ENCODE data around the gene FAM107B.
"Not testable (repeated sequence)": the region's sequence is repeated elsewhere in the genome, so short reads cannot be mapped to it uniquely, and the experiment has no call there.

Gene FAM107B

GRCh38 chr10:14774797-14775196, at the start of gene FAM107B:
Gene FAM107B (minus strand): TSS chr10:14774897. CDS start chr10:14774663, 234 bp downstream.
- no peak for DNase-seq

DNA sequence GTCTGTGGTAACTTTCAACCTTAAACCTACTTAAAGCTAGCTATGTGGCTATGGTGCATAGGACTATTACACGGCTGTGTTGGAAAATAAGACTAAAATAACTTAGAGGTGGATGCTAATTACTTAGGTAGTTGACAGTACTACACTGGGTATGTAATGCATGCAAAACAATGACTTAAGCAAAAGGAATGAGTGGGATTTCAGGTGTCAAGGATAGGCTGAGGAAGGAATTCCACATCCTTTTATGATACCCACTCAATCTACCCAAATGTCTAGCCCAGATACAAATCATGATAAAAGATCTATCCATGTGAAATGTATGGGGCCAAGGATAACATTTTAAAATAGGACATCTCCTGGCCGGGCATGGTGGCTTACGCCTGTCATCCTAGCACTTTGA, 49.3 kb upstream of the FAM107B start:
- DNase-seq = no peak

- DNase-seq = no peak
Measured at GRCh38 chr10:14822879-14823755, 48.4 kb upstream of the FAM107B start.

DNA sequence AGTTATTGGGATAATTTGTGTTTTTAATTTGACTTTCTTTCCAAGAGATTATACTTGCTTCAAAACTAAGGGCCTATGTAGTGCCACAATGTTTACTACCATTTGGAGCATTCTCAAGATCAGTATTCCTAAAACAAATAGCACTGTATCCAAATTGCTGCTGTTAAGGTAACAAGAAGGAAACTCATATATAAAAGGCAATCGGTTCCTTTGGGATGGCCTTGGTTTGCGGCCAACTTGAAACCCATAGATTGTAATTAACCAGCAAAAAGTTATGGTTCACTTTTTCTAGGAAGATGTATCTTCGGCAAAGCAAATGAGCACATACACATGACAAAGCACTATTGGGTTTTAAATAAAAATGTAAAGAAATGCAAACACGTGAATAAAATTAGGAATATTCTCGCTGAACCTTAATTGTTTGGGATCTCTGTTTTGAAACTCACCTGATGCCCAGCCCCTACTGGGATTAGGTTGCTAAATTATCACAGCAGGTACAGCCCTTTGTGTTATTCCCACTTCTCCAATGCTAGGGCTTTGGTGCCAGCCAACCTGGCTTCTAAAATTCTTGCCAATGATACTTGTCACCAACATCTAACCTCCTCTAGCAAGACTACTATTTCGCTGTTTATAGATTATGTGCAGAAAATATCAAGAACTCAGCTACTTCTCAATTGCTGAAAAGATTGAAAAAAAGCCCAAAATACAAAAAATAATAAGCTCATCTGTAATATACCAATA, 47.1 kb upstream of the FAM107B start:
- no peak for DNase-seq

DNA sequence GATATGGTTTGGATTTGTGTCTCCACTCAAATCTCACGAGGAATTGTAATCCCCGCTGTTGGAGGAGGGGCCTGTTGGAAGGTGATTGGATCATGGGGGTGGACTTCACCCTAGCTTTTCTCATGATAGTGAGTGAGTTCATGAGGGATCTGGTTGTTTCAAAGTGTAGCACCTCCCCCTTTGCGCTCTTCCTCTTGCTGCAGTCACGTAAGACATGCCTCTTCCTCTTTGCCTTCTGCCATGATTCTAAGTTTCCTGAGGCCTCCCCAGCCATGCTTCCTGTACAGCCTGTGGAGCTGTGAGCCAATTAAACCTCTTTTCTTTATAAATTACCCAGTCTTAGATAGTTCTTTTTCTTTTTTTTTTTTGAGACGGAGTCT, 46.1 kb upstream of the FAM107B start:
- no peak for DNase-seq

DNA sequence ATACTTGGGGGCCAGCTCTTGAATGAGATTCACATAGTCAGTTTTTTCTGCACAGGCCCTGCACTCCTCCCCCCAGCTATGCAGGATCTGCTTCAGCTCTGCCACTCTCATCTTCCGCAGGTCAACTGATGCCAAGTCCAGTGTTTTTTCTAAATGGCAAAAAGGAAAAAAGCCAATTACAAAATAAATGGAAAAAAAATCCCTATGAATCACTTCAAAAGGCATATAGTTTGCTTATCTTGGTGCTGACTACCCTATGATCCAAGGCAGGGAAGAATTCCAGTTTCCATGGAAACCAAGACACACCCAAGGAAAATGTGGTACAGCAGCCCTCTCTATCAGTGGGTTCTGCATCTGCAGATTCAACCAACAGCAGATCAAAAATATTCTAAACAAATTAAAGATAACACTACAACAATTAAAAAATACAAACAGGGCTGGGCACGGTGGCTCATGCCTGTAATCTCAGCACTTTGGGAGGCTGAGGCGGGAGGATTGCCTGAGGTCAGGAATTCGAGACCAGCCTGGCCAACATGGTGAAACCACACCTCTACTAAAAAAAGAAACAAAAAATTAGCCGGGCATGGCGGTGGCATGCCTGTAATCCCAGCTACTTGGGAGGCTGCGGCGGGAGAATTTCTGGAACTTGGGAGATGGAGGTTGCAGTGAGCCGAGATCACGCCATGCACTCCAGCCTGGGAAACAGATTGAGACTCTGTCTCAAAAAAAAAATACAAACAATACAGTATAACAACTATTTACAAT, 45.5 kb upstream of the FAM107B start:
- DNase-seq = no peak

DNA sequence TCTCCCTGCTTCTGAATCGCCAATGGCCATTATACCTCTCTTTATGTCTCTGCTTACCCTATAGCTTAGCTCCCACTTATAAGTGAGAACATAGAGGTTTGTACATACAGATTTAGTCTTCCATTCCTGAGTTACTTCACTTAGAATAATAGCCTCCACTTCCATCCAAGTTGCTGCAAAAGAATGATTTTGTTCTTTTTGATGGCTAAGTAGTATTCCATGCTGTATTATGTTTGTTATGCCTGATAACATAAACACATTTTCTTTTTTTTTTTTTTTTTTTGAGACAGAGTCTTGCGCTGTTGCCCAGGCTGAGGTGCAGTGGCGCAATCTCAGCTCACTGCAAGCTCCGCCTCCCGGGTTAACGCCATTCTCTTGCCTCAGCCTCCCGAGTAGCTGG, 42.0 kb upstream of the FAM107B start:
- not testable (repeated sequence) for DNase-seq

- DNase-seq = no peak
Measured at GRCh38 chr10:14815681-14816080, 41.0 kb upstream of the FAM107B start.

- DNase-seq = no peak
Measured at GRCh38 chr10:14812271-14812670, 37.6 kb upstream of the FAM107B start.

DNA sequence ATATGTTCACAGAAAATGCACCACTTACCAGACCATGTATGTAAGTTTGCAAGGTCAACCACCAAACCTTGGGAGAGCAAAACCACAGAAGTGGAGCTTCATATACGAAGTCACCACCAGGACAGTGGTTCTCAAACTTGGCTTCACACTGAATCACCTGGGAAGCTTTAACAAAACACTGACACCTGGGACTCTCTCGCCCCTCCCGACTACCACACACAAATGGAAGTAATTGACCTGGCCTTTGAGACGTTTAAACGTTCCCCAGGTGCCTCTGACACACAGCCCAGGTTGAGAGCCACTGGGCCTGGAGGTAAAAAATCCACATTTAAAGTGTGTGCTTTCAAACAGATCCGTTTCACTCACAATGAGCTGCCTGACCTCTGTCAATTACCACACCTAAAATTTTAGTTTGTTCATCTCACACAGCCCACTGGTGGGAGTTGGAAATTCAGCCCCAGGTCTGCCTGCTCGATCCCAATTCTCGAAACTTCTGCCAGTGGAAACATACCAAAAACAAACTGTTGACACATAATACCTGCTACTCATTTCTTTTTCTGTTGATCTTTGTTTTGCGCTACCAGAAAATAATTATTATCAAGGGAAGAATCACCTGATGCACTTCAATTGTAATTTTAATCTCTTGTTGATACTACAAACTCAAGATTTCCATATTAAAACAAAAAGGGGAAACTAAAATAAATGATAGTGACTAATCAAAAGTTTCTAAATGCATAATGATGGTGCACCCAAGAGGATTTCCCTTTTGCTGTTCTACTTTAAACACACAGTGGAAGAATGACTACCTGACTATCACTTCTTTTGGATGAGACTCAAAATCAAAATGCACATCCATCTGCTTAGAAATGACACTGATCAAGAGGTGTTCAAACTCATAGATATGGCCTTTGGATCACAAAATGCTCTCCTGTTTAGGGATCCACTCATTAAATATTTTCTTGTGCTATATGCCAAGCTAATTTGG, 36.6 kb upstream of the FAM107B start:
- no peak for DNase-seq

- no peak for DNase-seq
Measured at GRCh38 chr10:14806318-14806717, 31.6 kb upstream of the FAM107B start.

DNA sequence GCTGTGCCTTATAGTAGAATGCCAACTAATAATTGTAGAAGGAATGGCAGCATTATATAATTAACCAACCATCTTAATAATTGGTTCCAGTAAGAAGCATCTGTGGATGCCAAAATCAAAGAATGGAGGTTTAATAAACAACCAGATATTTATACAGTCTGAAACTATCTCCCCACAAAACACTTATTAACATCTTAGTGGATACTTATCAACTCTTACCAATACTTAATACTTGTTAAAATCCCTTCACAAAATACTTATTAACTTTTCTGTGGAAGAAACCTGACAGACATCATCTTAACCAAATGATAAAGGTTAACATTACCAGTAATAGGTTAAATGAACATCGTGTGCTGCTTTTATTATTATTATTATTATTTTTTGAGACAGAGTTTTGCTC, 29.1 kb upstream of the FAM107B start:
- DNase-seq = no peak

DNA sequence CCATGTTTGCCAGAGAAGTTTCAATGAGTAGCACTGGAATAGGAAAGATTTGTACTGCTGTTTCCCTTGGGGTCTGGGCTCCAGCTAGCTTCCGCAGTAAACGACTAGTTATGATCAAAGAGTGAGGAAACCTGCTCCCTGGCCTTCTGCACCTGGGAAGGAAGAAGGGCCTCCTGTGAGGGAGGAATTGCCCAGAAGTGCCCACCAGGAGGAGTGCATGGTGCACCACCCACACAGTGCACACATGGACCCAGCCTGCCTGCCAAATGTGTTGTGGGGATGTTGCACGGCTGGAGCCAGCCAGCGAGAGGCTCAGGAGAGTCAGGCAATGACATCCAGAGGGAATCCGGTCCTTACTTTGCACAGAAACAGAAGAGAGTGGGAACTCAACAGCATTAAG, 27.0 kb upstream of the FAM107B start:
- no peak for DNase-seq

DNA sequence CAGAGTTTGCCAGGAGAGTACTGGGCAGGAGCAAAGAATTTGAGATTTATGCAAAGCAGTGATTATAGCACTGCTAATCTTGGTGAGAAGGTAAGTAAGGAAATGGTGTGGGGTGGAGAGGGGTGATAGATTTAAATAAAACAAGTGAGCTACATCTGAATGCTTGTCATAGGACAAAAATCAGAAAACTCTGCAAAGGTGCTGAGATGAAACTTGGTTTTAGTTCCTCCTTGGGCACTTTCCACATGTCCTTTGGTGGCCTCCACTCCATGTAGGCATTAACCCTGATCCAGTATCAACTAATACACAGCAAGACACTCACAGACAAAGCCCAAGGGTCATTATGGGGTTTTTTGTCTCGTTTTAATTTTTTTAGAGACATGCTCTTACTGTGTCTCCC, 25.7 kb upstream of the FAM107B start:
- no peak for DNase-seq

DNA sequence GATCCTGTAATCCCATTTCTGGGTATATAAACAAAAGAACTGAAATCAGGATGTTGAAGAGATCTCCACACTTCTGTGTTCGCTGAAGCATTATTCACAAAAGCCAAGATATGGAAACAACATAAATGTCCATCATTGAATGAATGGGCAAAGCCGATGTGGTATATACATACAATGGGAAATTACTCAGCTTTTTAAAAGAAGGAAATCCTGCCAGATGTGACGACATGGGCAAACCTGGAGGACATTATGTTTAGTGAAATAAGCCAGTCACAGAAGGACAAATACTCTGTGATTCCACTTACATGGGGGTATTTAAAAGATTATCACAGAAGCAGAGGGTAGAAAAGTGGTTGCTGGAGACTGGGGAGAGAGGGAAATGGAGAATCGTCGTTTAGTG, 23.9 kb upstream of the FAM107B start:
- no peak for DNase-seq

DNA sequence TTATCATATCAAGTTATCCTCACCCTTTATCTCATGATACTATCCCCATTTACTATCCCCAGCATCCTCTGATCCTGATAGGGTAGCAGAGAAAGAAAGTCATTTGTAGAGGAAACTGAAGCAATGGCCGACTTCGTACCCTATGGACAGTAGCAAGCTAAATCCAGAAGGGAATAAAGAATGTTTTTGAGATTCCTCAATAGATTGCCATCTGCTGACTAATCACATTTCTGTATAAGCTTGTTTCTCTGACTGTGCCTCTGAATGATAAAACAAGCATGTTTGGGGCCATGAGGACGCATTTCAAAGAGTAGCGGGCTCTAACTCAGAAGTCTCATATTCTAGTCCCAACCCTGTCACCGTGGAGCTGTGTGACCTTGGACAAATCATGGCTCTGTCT, 13.2 kb upstream of the FAM107B start:
- no peak for DNase-seq

DNA sequence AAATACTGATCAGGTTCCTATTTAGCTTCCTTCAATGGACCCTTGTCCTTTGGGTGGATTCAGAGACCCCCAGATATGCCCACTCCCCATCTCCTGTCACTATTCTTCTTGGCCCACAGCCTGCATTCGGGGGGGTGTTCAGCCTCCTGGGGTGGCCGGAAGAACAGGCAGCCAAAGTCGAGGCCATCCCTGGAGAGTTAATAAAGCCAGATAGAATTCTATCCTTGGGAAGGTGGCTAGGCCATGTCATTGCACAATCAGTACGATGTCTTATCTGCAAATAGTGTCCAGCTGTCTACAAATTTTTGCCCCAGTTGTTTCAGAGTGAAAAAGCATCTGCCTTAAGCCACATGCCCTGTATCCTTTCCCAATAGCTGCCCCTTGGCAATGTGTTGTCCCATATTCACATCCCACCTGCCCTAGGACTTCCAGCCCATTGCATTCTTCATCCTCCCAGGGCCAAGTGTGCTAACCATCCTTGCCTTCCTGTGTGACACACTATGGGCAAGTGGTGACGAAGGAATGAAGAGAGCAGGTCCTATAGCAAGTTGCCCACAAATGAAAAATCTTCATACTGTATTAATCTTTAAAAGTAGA, 9.9 kb upstream of the FAM107B start:
- no peak for DNase-seq

GRCh38 chr10:14782691-14783363, 8.1 kb upstream of the FAM107B start:
- no peak for DNase-seq

- no peak for DNase-seq
Measured at GRCh38 chr10:14781763-14782162, 7.1 kb upstream of the FAM107B start.

DNA sequence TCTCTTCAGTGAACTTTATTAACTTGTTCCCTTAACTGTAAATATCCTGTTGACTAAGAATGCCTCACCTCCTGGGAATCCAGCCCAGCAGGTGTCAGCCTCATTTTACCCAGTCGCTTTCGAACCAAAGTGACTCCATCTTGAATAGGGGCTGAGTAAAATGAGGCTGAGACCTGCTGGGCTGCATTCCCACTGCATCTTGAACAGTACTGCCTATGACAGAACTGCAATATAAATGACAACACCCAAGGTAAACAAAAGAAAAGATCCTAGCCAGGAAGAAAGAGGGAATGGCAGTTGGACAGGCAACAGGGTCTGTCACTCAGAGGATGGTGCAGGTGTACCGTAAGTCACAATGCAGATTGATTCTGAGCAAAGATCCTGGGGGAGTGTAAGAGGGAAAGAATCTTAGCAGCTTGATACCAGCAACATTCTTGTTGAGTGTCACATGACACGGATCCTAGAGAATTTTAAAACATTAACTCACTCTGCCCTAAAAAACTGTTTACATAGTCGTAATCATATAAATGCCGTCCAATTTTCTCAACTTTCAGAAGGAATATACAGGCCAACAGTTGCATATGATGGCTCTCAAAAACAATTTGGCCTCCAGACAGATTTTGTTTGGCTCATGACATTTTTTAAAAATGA, 4.4 kb upstream of the FAM107B start:
- no peak for DNase-seq

DNA sequence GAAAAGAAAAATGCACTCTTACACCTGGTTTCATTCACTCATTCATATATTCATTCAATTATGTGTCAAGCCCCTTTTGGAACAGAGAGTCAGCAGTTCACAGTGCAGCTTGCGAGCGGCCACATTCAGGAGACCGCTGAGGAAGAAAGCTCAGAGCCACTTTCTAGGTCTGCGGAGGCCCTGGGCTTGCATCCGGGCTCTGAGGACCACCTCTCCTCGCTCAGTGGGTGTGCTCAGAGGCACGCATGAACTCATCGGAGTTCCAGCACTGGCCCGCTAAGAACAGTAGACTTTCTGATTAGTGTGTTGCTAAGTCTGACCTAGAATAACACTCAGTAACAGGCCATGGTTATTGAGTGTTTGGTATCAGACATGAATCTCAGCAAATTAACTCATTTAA, 1.8 kb upstream of the FAM107B start:
- DNase-seq = no peak
